ENCODE measurements around the gene TMEM38B. TPM values are rescaled to one million over a fixed set of nuclear protein-coding genes. Genes with fewer than 3 reads are reported as not detected.

TMEM38B gene
- total and polyA plus RNA-seq, 2 donors (not counting 3 experiments of a cell fraction or from before 2014, with no cell fraction given) = 4.2 to 7.7 TPM

- no peaks in the 10 kb centered on the region for H3K9me3 ChIP-seq (replicated peaks; ENCODE audit: control insufficient read depth, insufficient read depth, low read length)
- no peak overlapping the region for H3K4me2 ChIP-seq (ENCODE audit: insufficient read depth, low read length)
- no peaks in the 10 kb centered on the region for H4K20me1 ChIP-seq (replicated peaks; ENCODE audit: control insufficient read depth, extremely low read depth, insufficient read depth, low read length)
- no peak overlapping the region for H2AFZ ChIP-seq (ENCODE audit: low read depth, low read length)
- peaks cover 3% of the 10 kb centered on the region for H3K4me1 ChIP-seq (ENCODE audit: control insufficient read depth, extremely low read depth, insufficient read depth, low read length)
- no TSS peak for BruUV-seq (replicated peaks)
- DNase-seq (ENCODE audit: low read depth, low spot score) (no peak), FAIRE-seq (no peak)
- no peaks in the 10 kb centered on the region for H3K79me2 ChIP-seq (ENCODE audit: control insufficient read depth, insufficient read depth, low read length)
- dilution Hi-C loops (cut with MboI; ENCODE audit: extremely low pct_ligation_motif_present, low sequenced_read_pairs) = no loop called here
- H3K27me3 ChIP-seq (ENCODE audit: control insufficient read depth in 2 of 2, insufficient read depth in 2 of 2, low read length in 2 of 2) = peaks cover 11 to 18% of the 10 kb centered on the region in 2 experiments
- no peak overlapping the region for H3K9ac ChIP-seq (replicated peaks; ENCODE audit: extremely low read depth, insufficient read depth, low read length)
- intact Hi-C loops (cut with micrococcal nuclease) = no loop called here
- POLR2A ChIA-PET = no interaction called here
- H3K27ac ChIP-seq (ENCODE audit: insufficient read depth, low read depth, low read length) = no peak overlapping the region
- no peak overlapping the region for H3K4me3 ChIP-seq (replicated peaks in 1 of 3; ENCODE audit: insufficient read depth in 1 of 3, low read depth in 1 of 3, low read length in 3 of 3)
- no peak for TF ChIP-seq FOS (IDR thresholded peaks at IDR 0.05; ENCODE audit: borderline replicate concordance, insufficient read depth, low read length)
- TF ChIP-seq GATA2 (IDR thresholded peaks at IDR 0.05; ENCODE audit: insufficient read depth, insufficient read length, low read depth, low read length) = no peak
- TF ChIP-seq MYC (IDR thresholded peaks at IDR 0.05; ENCODE audit: low read depth, low read length) = no peak
- no peak for TF ChIP-seq JUN (IDR thresholded peaks at IDR 0.05; ENCODE audit: borderline replicate concordance, insufficient read depth, insufficient read length, low read depth)
- no peak for TF ChIP-seq EZH2 (IDR thresholded peaks at IDR 0.05; ENCODE audit: borderline replicate concordance, low read depth, low read length, severe bottlenecking)
- no peak for TF ChIP-seq CTCF (IDR thresholded peaks at IDR 0.05; ENCODE audit: extremely low read depth in 1 of 2, insufficient read depth in 1 of 2, low read depth in 1 of 2, low read length in 2 of 2)
- no peak for TF ChIP-seq MAX (IDR thresholded peaks at IDR 0.05; ENCODE audit: insufficient read depth, insufficient read length)
- no peak for TF ChIP-seq POLR2AphosphoS5 (IDR thresholded peaks at IDR 0.05; ENCODE audit: insufficient read depth, low read depth, low read length)
- TF ChIP-seq POLR2A (IDR thresholded peaks at IDR 0.05; ENCODE audit: low read depth, low read length) = no peak
- H3K9me1 ChIP-seq (replicated peaks; ENCODE audit: control insufficient read depth, extremely low read depth, insufficient read depth, low read length) = no peaks in the 10 kb centered on the region
- no peaks in the 10 kb centered on the region for H3K36me3 ChIP-seq (ENCODE audit: control insufficient read depth in 2 of 2, extremely low read depth in 1 of 2, insufficient read depth in 2 of 2, low read length in 2 of 2)
- CTCF ChIA-PET = no interaction called here
These were observed 42.5 kb upstream of the TMEM38B start for GRCh38 chr9:105651806-105652205.
